A549 (cell line): ENCODE results near the gene MOXD1.

Experiments used
- CEBPB ChIP-seq, 2 experiments: fragments of >200 bp in 1 of 2; sonication (Bioruptor Twin) in 1 of 2; formaldehyde crosslinking in 1 of 2; IDR thresholded peaks; 2 replicates each; pipeline ENCODE4 v1.6.1; 2012 to 2016
- CTCF ChIP-seq: fragments of >200 bp; sonication (Bioruptor Twin); formaldehyde crosslinking; IDR thresholded peaks from 3 replicates; pipeline ENCODE4 v1.5.1; 2016
- ESRRA ChIP-seq: fragments of 150-350 bp; IDR thresholded peaks from 2 replicates; pipeline ENCODE4 v1.6.1; 2014; ENCODE audit warnings: mild to moderate bottlenecking, low read length, borderline replicate concordance

GRCh38 chr6:132412656-132413498 lies 11.6 kb upstream of the MOXD1 start:
- TF ChIP-seq ESRRA (no peak), CTCF (no peak), CEBPB (IDR thresholded peaks at IDR 0.05) (no peak)
